Measurements from ENCODE around the gene SNTB2.

DNA sequence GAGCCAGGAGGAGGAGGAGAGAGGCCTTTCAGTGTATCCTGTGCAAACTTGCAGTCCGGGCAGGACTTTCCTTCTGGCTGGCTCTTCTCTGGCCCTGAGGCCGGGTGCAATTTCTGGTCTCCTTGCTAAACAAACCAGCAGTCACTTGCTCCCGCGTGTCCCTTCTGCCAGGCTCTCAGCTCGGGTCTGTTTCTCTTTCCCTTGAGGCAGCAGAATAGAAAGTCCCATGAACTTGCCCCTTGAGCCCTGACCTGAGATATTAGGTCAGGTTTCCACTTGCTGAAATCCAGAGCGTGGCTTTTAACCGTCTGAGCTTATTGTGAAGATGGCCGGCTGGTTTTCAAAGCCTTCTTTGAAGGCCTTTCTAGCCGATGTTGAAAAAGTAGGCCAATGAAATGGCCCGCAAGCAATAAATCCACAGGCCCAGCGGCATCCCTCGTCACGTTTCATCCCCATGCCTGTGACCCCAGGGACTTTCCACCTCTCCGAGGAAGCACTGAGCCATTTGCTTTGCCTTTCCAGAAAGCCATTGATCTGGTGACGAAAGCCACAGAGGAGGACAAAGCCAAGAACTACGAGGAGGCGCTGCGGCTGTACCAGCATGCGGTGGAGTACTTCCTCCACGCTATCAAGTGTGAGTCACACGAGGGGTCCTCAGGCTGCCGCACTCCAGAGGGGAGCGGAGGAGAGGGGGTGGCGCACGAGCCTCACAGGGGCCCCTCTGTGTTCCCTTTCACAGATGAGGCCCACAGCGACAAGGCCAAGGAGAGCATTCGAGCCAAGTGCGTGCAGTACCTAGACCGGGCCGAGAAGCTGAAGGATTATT lies 128.7 kb downstream of the SNTB2 start:
- TF ChIP-seq POLR2AphosphoS5 (IDR thresholded peaks at IDR 0.05), result no peak
- no peak for TF ChIP-seq CTCF (IDR thresholded peaks at IDR 0.05)
- TF ChIP-seq POLR2A (IDR thresholded peaks at IDR 0.05), result no peak
- TF ChIP-seq EP300 (IDR thresholded peaks at IDR 0.05), result no peak
